NT2/D1 (cell line): ENCODE results near the gene TIMM13.

Experiments
- YY1 ChIP-seq: IDR thresholded peaks from 2 replicates; pipeline ENCODE4 v1.6.1; 2011; ENCODE audit not compliant: insufficient read length, insufficient read depth
- ZNF274 ChIP-seq: IDR thresholded peaks from 2 replicates; pipeline ENCODE4 v1.6.1; 2011; ENCODE audit warnings: mild to moderate bottlenecking, low read depth, low read length

DNA sequence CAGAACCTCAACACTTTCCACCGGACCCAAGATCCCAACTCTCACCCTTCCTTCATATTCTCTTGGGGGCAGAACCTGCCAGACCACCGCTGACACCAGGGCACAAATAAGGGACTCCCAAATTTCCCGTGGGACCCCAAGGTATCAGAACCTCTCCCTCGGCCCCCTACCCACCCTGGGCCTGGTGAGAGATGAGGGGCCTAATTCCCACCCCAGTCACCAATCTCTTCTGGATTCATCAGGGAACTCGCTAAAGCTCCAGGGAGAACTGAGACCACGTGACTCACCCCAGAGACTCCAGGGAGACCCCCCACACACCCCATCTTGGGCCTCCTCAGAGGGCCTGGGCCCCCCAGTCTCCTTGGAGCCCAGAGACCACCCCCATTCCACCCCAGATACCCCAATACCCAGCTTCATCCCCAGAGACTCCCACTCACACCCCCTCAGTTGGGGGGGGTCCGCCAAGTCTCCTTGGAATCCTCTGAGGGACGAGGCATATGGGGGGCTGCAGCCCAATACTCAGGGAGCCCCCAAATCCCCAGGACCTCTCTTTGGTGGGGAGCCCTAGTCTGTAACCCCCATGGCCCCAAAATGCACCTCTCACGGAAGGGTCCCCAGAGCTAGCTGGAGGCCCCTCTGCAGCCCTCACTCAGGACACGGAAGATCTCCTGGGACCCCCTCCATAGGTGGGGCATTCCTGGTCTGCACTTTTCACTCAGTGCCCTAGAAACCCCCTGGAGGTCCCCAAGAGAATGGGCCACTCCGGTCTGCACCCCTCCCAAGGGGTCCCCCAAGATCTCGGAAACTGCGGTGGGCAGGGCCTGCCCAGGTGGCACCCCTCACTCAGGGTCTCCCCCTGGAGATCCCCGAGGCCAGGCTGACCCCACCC, 27.8 kb upstream of the TIMM13 start:
- TF ChIP-seq ZNF274: no peak
- TF ChIP-seq YY1: no peak
